ENCODE results near the gene SARNP. TPM values are rescaled to one million over a fixed set of nuclear protein-coding genes. Genes with fewer than 3 reads are reported as not detected.
A peak's percentile ranks its signal among the peaks of the same experiment; 100 is the strongest.
"Not testable (repeated sequence)": the region's sequence is repeated elsewhere in the genome, so short reads cannot be mapped to it uniquely, and the experiment has no call there.

Gene SARNP
- total and polyA plus RNA-seq, 10 of the 15 experiments (the other 5 are each of a cell fraction or from before 2014, with no cell fraction given), result 77.6 to 445 (median 188) TPM

- WGBS (ENCODE audit: insufficient coverage, insufficient replicate concordance, low lambda C conversion rate, missing lambda C conversion rate), result 95% methylated on average over 2 of the region's 2 CpGs
These were observed 47.8 kb upstream of the SARNP start for GRCh38 chr12:55865327-55865726.

GRCh38 chr12:55862931-55863330, 45.4 kb upstream of the SARNP start:
- H3K4me2 ChIP-seq (ENCODE audit: control insufficient read depth, insufficient read depth); ATAC-seq; H3K36me3 ChIP-seq (ENCODE audit: control insufficient read depth in 2 of 2, insufficient read depth in 2 of 2, low read length in 1 of 2); H3K4me3 ChIP-seq; H3K79me2 ChIP-seq (ENCODE audit: control insufficient read depth, insufficient read depth, low read length); H3K27ac ChIP-seq (ENCODE audit: control insufficient read depth, insufficient read depth); H3K27me3 ChIP-seq (replicated peaks in 1 of 2; ENCODE audit: control insufficient read depth in 2 of 2, insufficient read depth in 2 of 2, low read length in 1 of 2); FAIRE-seq; CTCF ChIA-PET; DNase-seq (ENCODE audit: low read depth, low spot score); H3K9ac ChIP-seq (ENCODE audit: control insufficient read depth, insufficient read depth, low read length); H3K4me1 ChIP-seq (ENCODE audit: control insufficient read depth, insufficient read depth, low read length); BruUV-seq (replicated peaks); H2AFZ ChIP-seq (ENCODE audit: control insufficient read depth, low read depth, low read length); intact Hi-C loops (cut with micrococcal nuclease; ENCODE audit: unreplicated experiment); in situ Hi-C loops (cut with MboI); H4K20me1 ChIP-seq (ENCODE audit: control insufficient read depth, insufficient read depth); H3K9me3 ChIP-seq (replicated peaks; ENCODE audit: control insufficient read depth, insufficient read depth, low read length): not testable (repeated sequence)
- ChIA-PET POLR2A (interaction anchor here (0.6 kb wide), 2 partner anchors 11 to 112 kb away, joined by 3 to 4 read pairs; no protein-coding TSS in a partner anchor), SMC1A (ENCODE audit: uncharacterized antibody, unreplicated experiment) (interaction anchor here (0.7 kb wide), 1 partner anchor 63 kb away, joined by 3 read pairs; no protein-coding TSS in a partner anchor), RAD21 (ENCODE audit: unreplicated experiment) (interaction anchor here (0.8 kb wide), 1 partner anchor 36 kb away, joined by 3 read pairs; no protein-coding TSS in a partner anchor)
- 62% methylated on average over 13 of the region's 13 CpGs for WGBS (ENCODE audit: insufficient coverage, insufficient replicate concordance, low lambda C conversion rate, missing lambda C conversion rate)

More at GRCh38 chr12:55865327-55865726, 47.8 kb upstream of the SARNP start:
- H3K4me1 ChIP-seq (ENCODE audit: control insufficient read depth, insufficient read depth, low read length), result no peaks in the 10 kb centered on the region
- H3K9ac ChIP-seq (ENCODE audit: control insufficient read depth, insufficient read depth, low read length), result no peak overlapping the region
- H3K36me3 ChIP-seq (ENCODE audit: control insufficient read depth in 2 of 2, insufficient read depth in 2 of 2, low read length in 1 of 2), result no peaks in the 10 kb centered on the region
- ATAC-seq (no peak), FAIRE-seq (no peak), DNase-seq (ENCODE audit: low read depth, low spot score) (no peak)
- ChIA-PET RAD21 (ENCODE audit: unreplicated experiment) (no interaction called here), CTCF (interaction anchor here (0.7 kb wide), 1 partner anchor 204 kb away, joined by 3 read pairs; no protein-coding TSS in a partner anchor), POLR2A (interaction anchor here (0.7 kb wide), 1 partner anchor 36 kb away, joined by 3 read pairs; the partner anchor contains the start of gene DNAJC14), SMC1A (ENCODE audit: uncharacterized antibody, unreplicated experiment) (no interaction called here)
- no peak overlapping the region for H2AFZ ChIP-seq (ENCODE audit: control insufficient read depth, low read depth, low read length)
- no peak overlapping the region for H3K4me2 ChIP-seq (ENCODE audit: control insufficient read depth, insufficient read depth)
- no peaks in the 10 kb centered on the region for H3K27me3 ChIP-seq (replicated peaks in 1 of 2; ENCODE audit: control insufficient read depth in 2 of 2, insufficient read depth in 2 of 2, low read length in 1 of 2)
- intact Hi-C loops (cut with micrococcal nuclease; ENCODE audit: unreplicated experiment) (no loop called here), in situ Hi-C loops (cut with MboI) (no loop called here)
- H3K9me3 ChIP-seq (replicated peaks; ENCODE audit: control insufficient read depth, insufficient read depth, low read length), result peaks cover 4% of the 10 kb centered on the region; the same call in 1 of the 3 replicates
- no peak overlapping the region for H3K4me3 ChIP-seq
- no peak overlapping the region for H3K27ac ChIP-seq (ENCODE audit: control insufficient read depth, insufficient read depth)
- H4K20me1 ChIP-seq (ENCODE audit: control insufficient read depth, insufficient read depth), result no peaks in the 10 kb centered on the region
- no TSS peak for BruUV-seq (replicated peaks)
- H3K79me2 ChIP-seq (ENCODE audit: control insufficient read depth, insufficient read depth, low read length), result no peaks in the 10 kb centered on the region
- no peak for TF ChIP-seq NFYB (IDR thresholded peaks at IDR 0.05; ENCODE audit: insufficient read depth, low read depth, low read length)
- TF ChIP-seq DPF2 (IDR thresholded peaks at IDR 0.05), result no peak
- 0 out of 2 replicates have a peak, but pooled peaks have one; percentile 57 for TF ChIP-seq CBX5 (IDR thresholded peaks at IDR 0.05; ENCODE audit: low read depth)

Data from GM12878 (cell line).